Neuron (in vitro differentiated cells): ENCODE results near the gene PRKN.

Experiments
- H2AFZ ChIP-seq: one replicate; pipeline ENCODE4 v1.6.1; 2013; ENCODE audit warnings: low read depth, mild to moderate bottlenecking, inconsistent platforms, low read length, moderate library complexity
- H3K27me3 ChIP-seq: one replicate; pipeline ENCODE4 v1.6.1; 2013; ENCODE audit warnings: low read length; ENCODE audit not compliant: insufficient read depth
- H3K36me3 ChIP-seq: one replicate; pipeline ENCODE4 v1.6.1; 2013; ENCODE audit warnings: low read length; ENCODE audit not compliant: insufficient read depth
- H3K4me1 ChIP-seq: one replicate; pipeline ENCODE4 v1.6.1; 2013; ENCODE audit warnings: low read length; ENCODE audit not compliant: insufficient read depth
- H3K4me3 ChIP-seq: 2 replicates; pipeline ENCODE4 v1.5.1; 2013; ENCODE audit warnings: mild to moderate bottlenecking, low read length, moderate library complexity
- H3K9me3 ChIP-seq: one replicate; pipeline ENCODE4 v1.6.1; 2013; ENCODE audit warnings: low read length

The PRKN gene

GRCh38 chr6:162728197-162728596, 631 bp upstream of the PRKN start:
- H3K27me3 ChIP-seq, result no peaks in the 10 kb centered on the region
- H3K9me3 ChIP-seq, result no peaks in the 10 kb centered on the region
- peaks cover 14% of the 10 kb centered on the region for H3K4me1 ChIP-seq
- H3K36me3 ChIP-seq, result no peaks in the 10 kb centered on the region
- peak overlapping the region; percentile 91 for H2AFZ ChIP-seq
- H3K4me3 ChIP-seq, result peak overlapping the region; percentile 90

GRCh38 chr6:162726947-162727321, 632 bp downstream of the PRKN start:
- H2AFZ ChIP-seq, result peak overlapping the region; percentile 91
- no peaks in the 10 kb centered on the region for H3K27me3 ChIP-seq
- H3K36me3 ChIP-seq, result no peaks in the 10 kb centered on the region
- H3K4me1 ChIP-seq, result peaks cover 18% of the 10 kb centered on the region
- no peaks in the 10 kb centered on the region for H3K9me3 ChIP-seq
- peak overlapping the region; percentile 90 for H3K4me3 ChIP-seq

GRCh38 chr6:162722633-162723032, 4.9 kb downstream of the PRKN start:
- Histone ChIP-seq H3K9me3 (no peaks in the 10 kb centered on the region), H3K4me3 (no peak overlapping the region), H3K27me3 (no peaks in the 10 kb centered on the region), H3K4me1 (peaks cover 8% of the 10 kb centered on the region), H2AFZ (no peak overlapping the region), H3K36me3 (no peaks in the 10 kb centered on the region)

- no peak overlapping the region for H2AFZ ChIP-seq
- H3K9me3 ChIP-seq, result no peaks in the 10 kb centered on the region
- peaks cover 8% of the 10 kb centered on the region for H3K4me1 ChIP-seq
- no peak overlapping the region for H3K4me3 ChIP-seq
- no peaks in the 10 kb centered on the region for H3K36me3 ChIP-seq
- no peaks in the 10 kb centered on the region for H3K27me3 ChIP-seq
Measured at GRCh38 chr6:162722226-162722625, 5.3 kb downstream of the PRKN start.

GRCh38 chr6:162721404-162721687, 6.2 kb downstream of the PRKN start:
- Histone ChIP-seq H3K4me3 (no peak overlapping the region), H3K9me3 (no peaks in the 10 kb centered on the region), H3K36me3 (no peaks in the 10 kb centered on the region), H3K4me1 (peaks cover 3% of the 10 kb centered on the region), H2AFZ (no peak overlapping the region), H3K27me3 (no peaks in the 10 kb centered on the region)

GRCh38 chr6:162719528-162719927, 8.0 kb downstream of the PRKN start:
- H3K9me3 ChIP-seq, result no peaks in the 10 kb centered on the region
- H3K4me3 ChIP-seq, result no peak overlapping the region
- no peaks in the 10 kb centered on the region for H3K27me3 ChIP-seq
- peaks cover 3% of the 10 kb centered on the region for H3K4me1 ChIP-seq
- H2AFZ ChIP-seq, result no peak overlapping the region
- H3K36me3 ChIP-seq, result no peaks in the 10 kb centered on the region

- no peaks in the 10 kb centered on the region for H3K36me3 ChIP-seq
- no peak overlapping the region for H2AFZ ChIP-seq
- no peaks in the 10 kb centered on the region for H3K27me3 ChIP-seq
- H3K4me3 ChIP-seq, result no peak overlapping the region
- H3K4me1 ChIP-seq, result peaks cover 4% of the 10 kb centered on the region
- H3K9me3 ChIP-seq, result no peaks in the 10 kb centered on the region
Measured at GRCh38 chr6:162715601-162716000, 12.0 kb downstream of the PRKN start.

GRCh38 chr6:162713974-162714780, 13.4 kb downstream of the PRKN start:
- peaks cover 4% of the 10 kb centered on the region for H3K4me1 ChIP-seq
- H3K4me3 ChIP-seq, result no peak overlapping the region
- H3K27me3 ChIP-seq, result no peaks in the 10 kb centered on the region
- H3K36me3 ChIP-seq, result no peaks in the 10 kb centered on the region
- no peak overlapping the region for H2AFZ ChIP-seq
- H3K9me3 ChIP-seq, result no peaks in the 10 kb centered on the region

- Histone ChIP-seq H3K9me3 (no peaks in the 10 kb centered on the region), H3K27me3 (no peaks in the 10 kb centered on the region), H2AFZ (no peak overlapping the region), H3K4me3 (no peak overlapping the region), H3K36me3 (no peaks in the 10 kb centered on the region), H3K4me1 (peaks cover 4% of the 10 kb centered on the region)
Measured at GRCh38 chr6:162712694-162713093, 14.9 kb downstream of the PRKN start.

GRCh38 chr6:162711376-162711775, 16.2 kb downstream of the PRKN start:
- Histone ChIP-seq H3K4me1 (peaks cover 4% of the 10 kb centered on the region), H3K36me3 (no peaks in the 10 kb centered on the region), H3K27me3 (no peaks in the 10 kb centered on the region), H3K9me3 (no peaks in the 10 kb centered on the region), H3K4me3 (no peak overlapping the region), H2AFZ (no peak overlapping the region)

- H3K27me3 ChIP-seq, result no peaks in the 10 kb centered on the region
- no peak overlapping the region for H2AFZ ChIP-seq
- H3K36me3 ChIP-seq, result no peaks in the 10 kb centered on the region
- peaks cover 4% of the 10 kb centered on the region for H3K4me1 ChIP-seq
- no peak overlapping the region for H3K4me3 ChIP-seq
- no peaks in the 10 kb centered on the region for H3K9me3 ChIP-seq
Measured at GRCh38 chr6:162710936-162711335, 16.6 kb downstream of the PRKN start.

GRCh38 chr6:162710419-162710818, 17.1 kb downstream of the PRKN start:
- Histone ChIP-seq H3K36me3 (no peaks in the 10 kb centered on the region), H3K27me3 (no peaks in the 10 kb centered on the region), H3K4me3 (no peak overlapping the region), H3K9me3 (no peaks in the 10 kb centered on the region), H2AFZ (no peak overlapping the region), H3K4me1 (peaks cover 4% of the 10 kb centered on the region)

- H3K4me1 ChIP-seq, result peaks cover 4% of the 10 kb centered on the region
- no peaks in the 10 kb centered on the region for H3K27me3 ChIP-seq
- no peak overlapping the region for H2AFZ ChIP-seq
- no peaks in the 10 kb centered on the region for H3K36me3 ChIP-seq
- H3K4me3 ChIP-seq, result no peak overlapping the region
- no peaks in the 10 kb centered on the region for H3K9me3 ChIP-seq
Measured at GRCh38 chr6:162709431-162709830, 18.1 kb downstream of the PRKN start.

GRCh38 chr6:162708971-162709370, 18.6 kb downstream of the PRKN start:
- Histone ChIP-seq H3K9me3 (no peaks in the 10 kb centered on the region), H3K27me3 (no peaks in the 10 kb centered on the region), H3K4me3 (no peak overlapping the region), H3K36me3 (no peaks in the 10 kb centered on the region), H3K4me1 (peaks cover 1% of the 10 kb centered on the region), H2AFZ (no peak overlapping the region)
